ENCODE data around the gene ADK. TPM values are rescaled to one million over a fixed set of nuclear protein-coding genes. Genes with fewer than 3 reads are reported as not detected.
A peak's percentile ranks its signal among the peaks of the same experiment; 100 is the strongest.

The ADK gene
- total and polyA plus RNA-seq, 10 donors = 11.1 to 40.5 (median 32.1) TPM

DNA sequence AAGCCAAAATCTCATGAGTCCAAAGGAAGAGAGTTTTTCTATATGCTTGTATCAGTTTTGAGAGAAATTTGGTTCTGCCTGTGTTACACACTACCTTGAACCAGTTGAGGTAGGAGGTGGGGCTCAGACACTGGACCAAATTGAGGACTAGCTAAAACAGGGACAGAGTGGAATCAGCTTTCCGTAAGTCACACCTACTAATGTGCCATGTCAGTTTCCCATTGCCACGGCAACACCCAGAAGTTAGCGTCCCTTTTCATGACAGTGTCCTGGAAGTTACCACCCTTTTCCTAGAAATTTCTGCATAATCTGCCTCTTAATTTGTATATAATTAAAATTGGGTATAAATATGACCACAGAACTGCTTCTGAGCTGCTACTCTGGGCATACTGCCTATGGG lies 9.0 kb downstream of the ADK start:
- intact Hi-C loops (cut with DNase I; ENCODE audit: low total_unique reads) = no loop called here
- H3K4me1 ChIP-seq = peaks cover 0 to 58% (median 25%) of the 10 kb centered on the region in 6 donors
- no peaks in the 10 kb centered on the region for H3K36me3 ChIP-seq
- H3K4me3 ChIP-seq = no peak overlapping the region
- H3K27ac ChIP-seq = no peak overlapping the region
- H3K27me3 ChIP-seq (replicated peaks in 1 of 7) = no peaks in the 10 kb centered on the region
- TF ChIP-seq POLR2AphosphoS5 (IDR thresholded peaks at IDR 0.05) (no peak), POLR2A (IDR thresholded peaks at IDR 0.05) (no peak)
- TF ChIP-seq, protein P1, sequence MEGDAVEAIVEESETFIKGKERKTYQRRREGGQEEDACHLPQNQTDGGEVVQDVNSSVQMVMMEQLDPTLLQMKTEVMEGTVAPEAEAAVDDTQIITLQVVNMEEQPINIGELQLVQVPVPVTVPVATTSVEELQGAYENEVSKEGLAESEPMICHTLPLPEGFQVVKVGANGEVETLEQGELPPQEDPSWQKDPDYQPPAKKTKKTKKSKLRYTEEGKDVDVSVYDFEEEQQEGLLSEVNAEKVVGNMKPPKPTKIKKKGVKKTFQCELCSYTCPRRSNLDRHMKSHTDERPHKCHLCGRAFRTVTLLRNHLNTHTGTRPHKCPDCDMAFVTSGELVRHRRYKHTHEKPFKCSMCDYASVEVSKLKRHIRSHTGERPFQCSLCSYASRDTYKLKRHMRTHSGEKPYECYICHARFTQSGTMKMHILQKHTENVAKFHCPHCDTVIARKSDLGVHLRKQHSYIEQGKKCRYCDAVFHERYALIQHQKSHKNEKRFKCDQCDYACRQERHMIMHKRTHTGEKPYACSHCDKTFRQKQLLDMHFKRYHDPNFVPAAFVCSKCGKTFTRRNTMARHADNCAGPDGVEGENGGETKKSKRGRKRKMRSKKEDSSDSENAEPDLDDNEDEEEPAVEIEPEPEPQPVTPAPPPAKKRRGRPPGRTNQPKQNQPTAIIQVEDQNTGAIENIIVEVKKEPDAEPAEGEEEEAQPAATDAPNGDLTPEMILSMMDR (IDR thresholded peaks at IDR 0.05 in 8 of 11, conservative IDR thresholded peaks at IDR 0.05 in 3 of 11) = no peak
- no peaks in the 10 kb centered on the region for H3K9me3 ChIP-seq
- 91 to 100% (median 95%) methylated on average over 3 of the region's 3 CpGs for WGBS, 5 donors
- no peak for DNase-seq

- no peak for DNase-seq
- TF ChIP-seq POLR2AphosphoS5 (IDR thresholded peaks at IDR 0.05) (no peak), POLR2A (IDR thresholded peaks at IDR 0.05) (no peak)
- TF ChIP-seq, protein P1 (IDR thresholded peaks at IDR 0.05 in 8 of 11, conservative IDR thresholded peaks at IDR 0.05 in 3 of 11) = no peak
- Histone ChIP-seq H3K9me3 (no peaks in the 10 kb centered on the region), H3K27me3 (replicated peaks in 1 of 7) (no peaks in the 10 kb centered on the region), H3K36me3 (no peaks in the 10 kb centered on the region), H3K27ac (peak overlapping the region in 5 of 8 donors; percentile 40 to 81 (median 54)), H3K4me3 (no peak overlapping the region), H3K4me1 (peaks cover 0 to 65% (median 51%) of the 10 kb centered on the region in 6 donors)
- intact Hi-C loops (cut with DNase I; ENCODE audit: low total_unique reads) = no loop called here
- 47 to 57% (median 53%) methylated on average over 3 of the region's 3 CpGs for WGBS, 5 donors
These were observed 12.5 kb downstream of the ADK start for GRCh38 chr10:74163319-74164068.

GRCh38 chr10:74164716-74165529 lies 13.9 kb downstream of the ADK start:
- Histone ChIP-seq H3K27ac (peak overlapping the region in 4 of 8 donors; percentile 7 to 81 (median 61)), H3K36me3 (no peaks in the 10 kb centered on the region), H3K9me3 (no peaks in the 10 kb centered on the region), H3K4me1 (peaks cover 0 to 75% (median 65%) of the 10 kb centered on the region in 6 donors), H3K4me3 (no peak overlapping the region), H3K27me3 (replicated peaks in 1 of 7) (no peaks in the 10 kb centered on the region)
- 63 to 78% (median 74%) methylated on average over 6 of the region's 6 CpGs for WGBS, 5 donors
- intact Hi-C loops (cut with DNase I; ENCODE audit: low total_unique reads) = no loop called here
- no peak for DNase-seq
- TF ChIP-seq POLR2AphosphoS5 (IDR thresholded peaks at IDR 0.05) (no peak), POLR2A (IDR thresholded peaks at IDR 0.05) (no peak)
- TF ChIP-seq, protein P1 (IDR thresholded peaks at IDR 0.05 in 8 of 11, conservative IDR thresholded peaks at IDR 0.05 in 3 of 11) = no peak

DNA sequence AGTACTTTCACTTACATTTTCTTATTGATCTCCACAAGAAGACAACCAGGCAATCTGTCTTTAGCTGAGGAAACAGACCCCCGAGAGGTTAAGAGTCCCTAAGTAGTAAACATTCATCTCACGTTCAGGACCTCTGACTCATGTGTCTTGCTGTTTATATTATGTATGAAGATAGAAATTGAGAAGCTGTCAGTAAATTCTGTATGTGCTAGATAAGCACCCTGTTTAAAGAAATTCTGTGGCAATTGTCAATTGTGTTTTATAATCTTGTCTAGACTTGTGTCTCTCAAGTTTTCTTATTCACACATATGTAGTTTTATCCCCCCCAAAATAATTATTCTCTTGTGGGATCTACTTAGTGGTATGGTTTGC lies 14.5 kb downstream of the ADK start:
- Histone ChIP-seq H3K4me3 (no peak overlapping the region), H3K4me1 (peaks cover 0 to 81% (median 69%) of the 10 kb centered on the region in 6 donors), H3K36me3 (no peaks in the 10 kb centered on the region), H3K9me3 (no peaks in the 10 kb centered on the region), H3K27ac (peak overlapping the region in 5 of 8 donors; percentile 42 to 81 (median 80)), H3K27me3 (replicated peaks in 1 of 7) (no peaks in the 10 kb centered on the region)
- intact Hi-C loops (cut with DNase I; ENCODE audit: low total_unique reads) = no loop called here
- WGBS, 5 donors = 45 to 65% (median 56%) methylated on average over 2 of the region's 2 CpGs
- DNase-seq = no peak
- TF ChIP-seq POLR2AphosphoS5 (IDR thresholded peaks at IDR 0.05) (no peak), POLR2A (IDR thresholded peaks at IDR 0.05) (no peak)
- TF ChIP-seq, protein P1 (IDR thresholded peaks at IDR 0.05 in 8 of 11, conservative IDR thresholded peaks at IDR 0.05 in 3 of 11) = no peak
